ENCODE measurements around the gene POLE4. TPM values are rescaled to one million over a fixed set of nuclear protein-coding genes. Genes with fewer than 3 reads are reported as not detected.

The POLE4 gene
- polyA plus RNA-seq, 2 donors: 21.3 to 30.9 TPM

DNA sequence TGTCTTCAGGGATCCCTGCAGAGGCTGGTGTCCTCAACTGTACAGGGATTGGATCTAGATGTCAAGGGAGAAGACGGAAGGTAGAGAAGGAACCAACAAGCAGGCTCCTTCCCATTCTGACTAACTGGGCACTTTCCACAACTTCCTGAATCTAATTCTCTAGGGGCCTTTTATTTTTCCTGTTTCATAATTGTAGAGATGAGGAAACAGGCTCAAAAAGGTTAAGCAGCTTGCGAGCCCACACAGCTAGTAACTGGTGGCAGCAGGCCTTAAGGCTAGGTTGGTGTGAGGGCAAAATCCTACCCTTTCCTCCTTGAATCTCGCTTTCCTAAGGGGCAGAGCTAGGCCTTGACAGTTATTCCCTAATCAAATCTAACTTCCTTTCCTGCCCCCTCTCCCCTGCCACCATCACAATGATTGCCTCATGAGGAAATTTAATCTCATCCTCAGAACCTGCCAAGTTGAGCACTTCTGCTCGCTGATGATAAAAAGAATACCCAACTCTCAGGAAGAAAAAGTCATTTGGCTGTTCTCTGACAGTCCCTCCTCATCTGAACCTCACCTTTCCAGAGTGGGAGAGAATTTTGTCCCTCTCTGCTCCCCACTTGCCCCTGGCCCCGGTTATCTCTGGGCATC lies 35.7 kb upstream of the POLE4 start:
- H3K36me3 ChIP-seq (ENCODE audit: control insufficient read depth in 2 of 2, insufficient read depth in 2 of 2, low read length in 1 of 2): no peaks in the 10 kb centered on the region
- no peaks in the 10 kb centered on the region for H3K27me3 ChIP-seq (ENCODE audit: control insufficient read depth in 1 of 2, insufficient read depth in 2 of 2, low read length in 2 of 2)
- WGBS, 2 donors: 76 to 78% methylated on average over 5 of the region's 5 CpGs
- H3K9me3 ChIP-seq (ENCODE audit: control insufficient read depth in 2 of 2, insufficient read depth in 1 of 2, low read depth in 1 of 2, low read length in 1 of 2): no peaks in the 10 kb centered on the region
- no peak overlapping the region for H3K4me3 ChIP-seq (ENCODE audit: low read depth in 1 of 2, low read length in 2 of 2)
- no peak overlapping the region for H3K27ac ChIP-seq (ENCODE audit: low read depth in 2 of 2, low read length in 1 of 2)
- H3K4me1 ChIP-seq (ENCODE audit: control insufficient read depth in 2 of 2, insufficient read depth in 2 of 2, low read length in 1 of 2): peaks cover 2 to 4% of the 10 kb centered on the region in 2 donors

DNA sequence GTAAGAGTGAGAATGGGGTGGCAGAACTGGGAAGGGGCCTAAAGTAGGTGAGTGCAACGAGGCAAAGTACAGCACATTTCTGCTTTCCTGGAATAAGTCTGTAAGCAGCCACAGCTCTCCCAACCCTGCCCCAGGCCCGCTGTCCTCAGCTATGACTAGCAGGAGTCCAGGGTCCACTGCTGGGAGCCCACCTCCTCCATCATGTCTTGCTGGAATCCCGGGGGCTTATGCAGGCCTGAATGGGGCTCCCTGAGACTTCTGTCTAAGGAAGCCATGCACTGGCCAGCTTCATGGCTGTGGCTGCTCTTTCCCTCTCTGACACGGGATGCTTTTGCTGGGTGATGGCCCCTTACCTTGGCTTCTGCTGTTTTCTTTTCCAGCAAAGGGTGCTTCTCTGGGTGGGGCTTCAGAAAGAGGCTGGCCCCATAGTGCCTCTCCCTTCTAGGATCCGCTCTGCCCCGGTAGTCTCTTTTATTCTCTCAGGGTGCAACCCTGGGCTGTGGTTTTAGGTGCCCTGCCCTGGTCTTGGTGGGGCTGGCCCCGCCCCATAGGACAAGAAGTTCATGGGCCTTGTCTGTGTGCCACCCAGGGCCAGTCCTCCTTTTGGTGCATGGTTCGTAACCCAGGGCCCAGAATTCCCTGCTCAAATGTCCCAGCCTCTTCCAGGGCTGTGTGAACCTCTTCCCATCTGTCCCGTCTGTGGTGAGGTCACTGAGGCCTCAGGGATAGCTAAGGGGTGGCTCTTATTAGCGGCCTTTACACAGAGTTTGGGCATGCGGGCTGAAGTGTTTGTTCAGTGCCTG lies 33.8 kb upstream of the POLE4 start:
- H3K4me3 ChIP-seq (ENCODE audit: low read depth in 1 of 2, low read length in 2 of 2): no peak overlapping the region
- 84 to 87% methylated on average over 11 of the region's 11 CpGs for WGBS, 2 donors
- H3K27me3 ChIP-seq (ENCODE audit: control insufficient read depth in 1 of 2, insufficient read depth in 2 of 2, low read length in 2 of 2): no peaks in the 10 kb centered on the region
- peaks cover 2 to 4% of the 10 kb centered on the region in 2 donors for H3K4me1 ChIP-seq (ENCODE audit: control insufficient read depth in 2 of 2, insufficient read depth in 2 of 2, low read length in 1 of 2)
- no peak overlapping the region for H3K27ac ChIP-seq (ENCODE audit: low read depth in 2 of 2, low read length in 1 of 2)
- H3K9me3 ChIP-seq (ENCODE audit: control insufficient read depth in 2 of 2, insufficient read depth in 1 of 2, low read depth in 1 of 2, low read length in 1 of 2): no peaks in the 10 kb centered on the region
- H3K36me3 ChIP-seq (ENCODE audit: control insufficient read depth in 2 of 2, insufficient read depth in 2 of 2, low read length in 1 of 2): no peaks in the 10 kb centered on the region

DNA sequence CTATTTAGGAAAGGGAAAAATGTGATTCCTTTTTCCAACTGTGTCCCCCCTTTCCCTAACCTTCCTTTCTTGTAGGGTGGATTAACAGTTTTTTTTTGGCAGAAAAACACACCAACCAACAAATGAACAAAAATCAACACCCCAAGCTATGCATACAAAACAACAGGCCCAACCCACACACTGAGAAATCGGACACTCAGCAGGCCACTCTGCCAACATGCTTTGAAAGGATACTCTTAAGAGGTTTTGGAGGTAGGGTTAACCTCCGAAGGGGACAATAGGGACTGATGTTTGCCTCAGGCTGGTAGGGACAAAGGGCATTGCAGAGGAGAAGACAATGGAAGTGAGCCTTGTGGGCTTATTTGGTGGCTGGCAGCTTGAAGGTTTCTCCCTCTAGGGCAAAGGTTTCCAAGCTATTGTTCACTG lies 33.1 kb upstream of the POLE4 start:
- Histone ChIP-seq H3K4me3 (ENCODE audit: low read depth in 1 of 2, low read length in 2 of 2) (no peak overlapping the region), H3K27ac (ENCODE audit: low read depth in 2 of 2, low read length in 1 of 2) (no peak overlapping the region), H3K4me1 (ENCODE audit: control insufficient read depth in 2 of 2, insufficient read depth in 2 of 2, low read length in 1 of 2) (no peaks in the 10 kb centered on the region), H3K27me3 (ENCODE audit: control insufficient read depth in 1 of 2, insufficient read depth in 2 of 2, low read length in 2 of 2) (no peaks in the 10 kb centered on the region), H3K9me3 (ENCODE audit: control insufficient read depth in 2 of 2, insufficient read depth in 1 of 2, low read depth in 1 of 2, low read length in 1 of 2) (no peaks in the 10 kb centered on the region), H3K36me3 (ENCODE audit: control insufficient read depth in 2 of 2, insufficient read depth in 2 of 2, low read length in 1 of 2) (no peaks in the 10 kb centered on the region)
- WGBS, 2 donors: 53 to 60% methylated on average over 2 of the region's 2 CpGs

DNA sequence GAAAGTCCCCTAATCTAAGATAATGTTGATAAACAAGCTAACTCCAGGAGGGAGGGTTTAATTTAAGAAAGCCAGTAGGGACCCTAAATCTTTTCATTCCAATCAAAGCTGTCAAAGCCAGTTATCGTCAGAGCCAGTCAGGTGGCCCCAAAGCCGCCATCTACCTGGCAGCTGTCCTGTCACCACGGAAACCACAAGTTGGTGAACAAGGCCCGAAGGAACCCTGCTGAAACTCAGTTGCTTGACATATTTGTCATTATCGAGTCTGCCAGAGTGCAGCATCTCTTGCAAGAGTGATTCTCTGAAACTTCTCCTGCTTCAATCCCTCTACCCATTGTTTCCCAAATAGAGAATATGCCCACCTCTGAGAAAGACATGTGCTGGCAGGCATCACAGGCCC lies 30.8 kb upstream of the POLE4 start:
- H3K27ac ChIP-seq (ENCODE audit: low read depth in 2 of 2, low read length in 1 of 2): no peak overlapping the region
- no peaks in the 10 kb centered on the region for H3K36me3 ChIP-seq (ENCODE audit: control insufficient read depth in 2 of 2, insufficient read depth in 2 of 2, low read length in 1 of 2)
- no peak overlapping the region for H3K4me3 ChIP-seq (ENCODE audit: low read depth in 1 of 2, low read length in 2 of 2)
- no peaks in the 10 kb centered on the region for H3K4me1 ChIP-seq (ENCODE audit: control insufficient read depth in 2 of 2, insufficient read depth in 2 of 2, low read length in 1 of 2)
- WGBS, 2 donors: 74 to 82% methylated on average over 5 of the region's 5 CpGs
- peaks cover 0 to under 1% of the 10 kb centered on the region in 2 donors for H3K9me3 ChIP-seq (ENCODE audit: control insufficient read depth in 2 of 2, insufficient read depth in 1 of 2, low read depth in 1 of 2, low read length in 1 of 2)
- H3K27me3 ChIP-seq (ENCODE audit: control insufficient read depth in 1 of 2, insufficient read depth in 2 of 2, low read length in 2 of 2): no peaks in the 10 kb centered on the region

DNA sequence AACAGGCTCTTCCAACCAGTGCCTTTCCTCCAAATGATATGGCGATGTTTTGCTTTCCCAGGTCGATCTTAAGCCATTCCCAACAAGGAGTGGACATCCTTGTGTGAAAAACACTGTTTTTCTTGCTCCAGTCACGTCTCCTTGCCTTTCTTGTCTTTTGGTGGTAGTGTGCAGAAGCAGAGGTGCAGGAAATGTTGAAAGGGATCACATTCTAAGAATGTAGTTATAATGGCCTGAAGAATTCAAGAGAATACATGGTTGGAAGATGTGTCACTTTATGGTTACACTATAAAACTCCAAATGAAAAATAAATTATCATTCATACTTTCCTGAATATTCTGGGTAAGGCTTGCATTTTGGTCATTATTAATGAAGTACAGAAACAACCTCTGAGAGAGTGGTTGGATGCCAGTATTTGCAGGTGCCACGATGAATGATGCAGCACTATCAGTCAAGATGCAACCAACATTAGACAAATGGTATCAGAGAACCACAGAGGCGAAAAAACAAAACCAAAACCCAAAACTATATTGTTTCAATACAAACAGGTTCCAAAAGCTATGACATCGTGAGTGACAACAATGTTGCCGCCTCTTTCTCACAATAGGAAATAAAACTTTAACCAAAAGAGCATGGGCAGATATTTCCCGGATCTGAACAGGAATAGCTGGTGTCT lies 27.5 kb upstream of the POLE4 start:
- Histone ChIP-seq H3K36me3 (ENCODE audit: control insufficient read depth in 2 of 2, insufficient read depth in 2 of 2, low read length in 1 of 2) (no peaks in the 10 kb centered on the region), H3K27me3 (ENCODE audit: control insufficient read depth in 1 of 2, insufficient read depth in 2 of 2, low read length in 2 of 2) (no peaks in the 10 kb centered on the region)
- WGBS, 2 donors: 84 to 87% methylated on average over 8 of the region's 8 CpGs

DNA sequence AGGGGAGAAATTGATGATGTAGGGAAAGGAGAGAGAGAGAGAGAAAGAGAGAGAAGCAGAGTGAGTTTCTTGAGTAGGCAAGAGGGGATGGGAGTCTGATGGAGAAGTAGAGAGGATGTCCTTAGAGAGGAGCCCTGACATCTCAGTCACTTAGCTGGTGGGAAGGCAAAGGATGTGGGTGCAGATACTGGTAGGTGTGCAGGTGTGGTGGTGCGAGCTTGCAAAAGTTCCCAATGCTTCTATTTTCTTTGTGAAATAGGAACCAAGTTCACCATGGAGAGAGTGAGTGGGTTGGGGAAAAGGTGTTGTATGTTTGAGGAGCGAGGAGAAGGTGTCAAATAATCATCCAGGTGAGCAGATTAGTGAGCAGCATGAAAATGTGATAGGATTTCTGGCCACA lies 26.5 kb upstream of the POLE4 start:
- Histone ChIP-seq H3K27me3 (ENCODE audit: control insufficient read depth in 1 of 2, insufficient read depth in 2 of 2, low read length in 2 of 2) (no peaks in the 10 kb centered on the region), H3K9me3 (ENCODE audit: control insufficient read depth in 2 of 2, insufficient read depth in 1 of 2, low read depth in 1 of 2, low read length in 1 of 2) (peaks cover 0 to 3% of the 10 kb centered on the region in 2 donors), H3K27ac (ENCODE audit: low read depth in 2 of 2, low read length in 1 of 2) (no peak overlapping the region), H3K4me3 (ENCODE audit: low read depth in 1 of 2, low read length in 2 of 2) (no peak overlapping the region), H3K36me3 (ENCODE audit: control insufficient read depth in 2 of 2, insufficient read depth in 2 of 2, low read length in 1 of 2) (no peaks in the 10 kb centered on the region), H3K4me1 (ENCODE audit: control insufficient read depth in 2 of 2, insufficient read depth in 2 of 2, low read length in 1 of 2) (no peaks in the 10 kb centered on the region)
- 70 to 93% methylated on average over 2 of the region's 2 CpGs for WGBS, 2 donors

More for the DNA sequence above, 27.5 kb upstream of the POLE4 start:
- H3K4me3 ChIP-seq (ENCODE audit: low read depth in 1 of 2, low read length in 2 of 2): no peak overlapping the region
- H3K9me3 ChIP-seq (ENCODE audit: control insufficient read depth in 2 of 2, insufficient read depth in 1 of 2, low read depth in 1 of 2, low read length in 1 of 2): peaks cover 0 to 3% of the 10 kb centered on the region in 2 donors
- no peaks in the 10 kb centered on the region for H3K4me1 ChIP-seq (ENCODE audit: control insufficient read depth in 2 of 2, insufficient read depth in 2 of 2, low read length in 1 of 2)
- H3K27ac ChIP-seq (ENCODE audit: low read depth in 2 of 2, low read length in 1 of 2): no peak overlapping the region

DNA sequence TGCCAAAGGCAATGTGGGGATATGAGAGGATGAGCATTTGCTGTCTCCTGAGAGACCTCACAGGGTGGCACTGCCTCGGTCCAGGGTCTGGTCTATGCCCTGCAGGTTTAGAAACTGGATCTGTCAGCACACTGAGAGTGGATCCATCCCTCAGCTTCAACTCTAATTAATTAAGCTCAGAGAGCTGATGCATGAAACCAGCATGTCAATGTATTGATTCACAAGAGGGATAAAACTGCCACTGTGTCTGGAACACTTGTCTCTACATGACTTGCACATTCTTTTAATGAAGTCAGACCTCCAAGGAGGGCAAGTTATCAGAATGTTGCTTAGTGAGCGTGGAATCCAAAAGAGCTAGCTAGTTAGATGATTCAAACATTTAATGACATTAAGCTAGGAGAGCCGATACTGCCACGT lies 22.5 kb upstream of the POLE4 start:
- Histone ChIP-seq H3K9me3 (ENCODE audit: control insufficient read depth in 2 of 2, insufficient read depth in 1 of 2, low read depth in 1 of 2, low read length in 1 of 2) (peaks cover 0 to 3% of the 10 kb centered on the region in 2 donors), H3K27ac (ENCODE audit: low read depth in 2 of 2, low read length in 1 of 2) (no peak overlapping the region), H3K27me3 (ENCODE audit: control insufficient read depth in 1 of 2, insufficient read depth in 2 of 2, low read length in 2 of 2) (no peaks in the 10 kb centered on the region), H3K4me1 (ENCODE audit: control insufficient read depth in 2 of 2, insufficient read depth in 2 of 2, low read length in 1 of 2) (no peaks in the 10 kb centered on the region), H3K4me3 (ENCODE audit: low read depth in 1 of 2, low read length in 2 of 2) (no peak overlapping the region), H3K36me3 (ENCODE audit: control insufficient read depth in 2 of 2, insufficient read depth in 2 of 2, low read length in 1 of 2) (no peaks in the 10 kb centered on the region)
- 48 to 72% methylated on average over 4 of the region's 4 CpGs for WGBS, 2 donors

DNA sequence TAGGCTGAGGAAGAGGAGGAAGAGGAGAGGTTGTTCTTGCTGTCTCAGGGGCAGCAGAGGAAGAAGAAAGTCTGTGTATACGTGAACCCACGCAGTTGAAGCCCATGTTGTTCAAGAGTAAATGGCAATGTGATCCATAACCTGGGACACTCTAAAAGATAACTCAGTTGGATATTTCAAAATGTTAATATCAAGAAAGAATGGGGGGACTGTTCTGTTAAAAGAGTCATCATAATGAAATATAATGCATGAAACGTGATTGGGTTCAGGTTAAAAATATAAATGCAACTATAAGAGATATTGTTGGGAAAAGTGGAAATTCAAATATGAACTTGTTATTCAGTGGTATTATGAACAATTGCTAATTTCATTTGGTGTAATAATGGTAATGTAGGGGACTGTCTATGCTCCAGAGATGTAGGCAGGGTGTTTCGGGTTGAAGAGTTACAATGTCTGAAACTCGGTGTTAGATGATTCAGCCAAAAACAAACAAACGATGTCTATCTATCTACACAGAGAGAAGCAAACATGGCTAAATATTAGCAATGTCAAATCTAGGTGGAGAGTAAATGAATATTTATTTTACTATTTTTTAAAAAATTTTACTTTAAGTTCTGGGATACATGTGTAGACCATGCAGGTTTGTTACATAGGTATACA lies 21.1 kb upstream of the POLE4 start:
- Histone ChIP-seq H3K4me1 (ENCODE audit: control insufficient read depth in 2 of 2, insufficient read depth in 2 of 2, low read length in 1 of 2) (no peaks in the 10 kb centered on the region), H3K4me3 (ENCODE audit: low read depth in 1 of 2, low read length in 2 of 2) (no peak overlapping the region), H3K9me3 (ENCODE audit: control insufficient read depth in 2 of 2, insufficient read depth in 1 of 2, low read depth in 1 of 2, low read length in 1 of 2) (peaks cover 0 to 3% of the 10 kb centered on the region in 2 donors), H3K27ac (ENCODE audit: low read depth in 2 of 2, low read length in 1 of 2) (no peak overlapping the region), H3K36me3 (ENCODE audit: control insufficient read depth in 2 of 2, insufficient read depth in 2 of 2, low read length in 1 of 2) (no peaks in the 10 kb centered on the region), H3K27me3 (ENCODE audit: control insufficient read depth in 1 of 2, insufficient read depth in 2 of 2, low read length in 2 of 2) (no peaks in the 10 kb centered on the region)
- 92 to 95% methylated on average over 6 of the region's 6 CpGs for WGBS, 2 donors

DNA sequence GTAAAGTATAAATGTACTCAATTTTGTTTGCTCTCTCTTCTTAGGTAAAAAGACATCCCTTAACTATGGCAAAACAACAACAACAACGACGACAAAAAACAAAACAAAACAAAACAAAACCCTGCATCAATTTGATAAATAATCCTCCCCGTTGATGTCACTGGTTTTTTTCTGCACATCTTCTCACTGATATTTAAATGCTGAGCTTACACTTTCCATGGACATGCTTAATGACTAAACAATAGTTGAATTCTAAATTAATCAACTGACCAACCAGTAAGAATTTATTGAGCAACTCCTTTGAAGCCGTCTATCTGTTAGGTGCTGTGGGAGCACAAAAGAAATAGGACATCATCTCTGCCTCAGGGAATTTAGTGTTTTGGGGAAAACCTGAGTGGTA lies 20.2 kb upstream of the POLE4 start:
- Histone ChIP-seq H3K4me1 (ENCODE audit: control insufficient read depth in 2 of 2, insufficient read depth in 2 of 2, low read length in 1 of 2) (no peaks in the 10 kb centered on the region), H3K9me3 (ENCODE audit: control insufficient read depth in 2 of 2, insufficient read depth in 1 of 2, low read depth in 1 of 2, low read length in 1 of 2) (no peaks in the 10 kb centered on the region), H3K27ac (ENCODE audit: low read depth in 2 of 2, low read length in 1 of 2) (no peak overlapping the region), H3K4me3 (ENCODE audit: low read depth in 1 of 2, low read length in 2 of 2) (no peak overlapping the region), H3K36me3 (ENCODE audit: control insufficient read depth in 2 of 2, insufficient read depth in 2 of 2, low read length in 1 of 2) (no peaks in the 10 kb centered on the region), H3K27me3 (ENCODE audit: control insufficient read depth in 1 of 2, insufficient read depth in 2 of 2, low read length in 2 of 2) (no peaks in the 10 kb centered on the region)
- WGBS, 2 donors: 89 to 92% methylated on average over 4 of the region's 4 CpGs

Data from esophagus (tissue), 2 donors.